HG03342 (cell line): ENCODE measurements around the gene CAMSAP1.

Experiments
- ATAC-seq: cut with Tn5 transposase; IDR thresholded peaks from one replicate; pipeline ENCODE4 v1.9.1; 2021; ENCODE audit warnings: mild to moderate bottlenecking, moderate library complexity; ENCODE audit not compliant: unreplicated experiment

The CAMSAP1 gene

GRCh38 chr9:135941288-135941995 is 34.1 kb upstream of the CAMSAP1 start:
- ATAC-seq, result no peak

DNA sequence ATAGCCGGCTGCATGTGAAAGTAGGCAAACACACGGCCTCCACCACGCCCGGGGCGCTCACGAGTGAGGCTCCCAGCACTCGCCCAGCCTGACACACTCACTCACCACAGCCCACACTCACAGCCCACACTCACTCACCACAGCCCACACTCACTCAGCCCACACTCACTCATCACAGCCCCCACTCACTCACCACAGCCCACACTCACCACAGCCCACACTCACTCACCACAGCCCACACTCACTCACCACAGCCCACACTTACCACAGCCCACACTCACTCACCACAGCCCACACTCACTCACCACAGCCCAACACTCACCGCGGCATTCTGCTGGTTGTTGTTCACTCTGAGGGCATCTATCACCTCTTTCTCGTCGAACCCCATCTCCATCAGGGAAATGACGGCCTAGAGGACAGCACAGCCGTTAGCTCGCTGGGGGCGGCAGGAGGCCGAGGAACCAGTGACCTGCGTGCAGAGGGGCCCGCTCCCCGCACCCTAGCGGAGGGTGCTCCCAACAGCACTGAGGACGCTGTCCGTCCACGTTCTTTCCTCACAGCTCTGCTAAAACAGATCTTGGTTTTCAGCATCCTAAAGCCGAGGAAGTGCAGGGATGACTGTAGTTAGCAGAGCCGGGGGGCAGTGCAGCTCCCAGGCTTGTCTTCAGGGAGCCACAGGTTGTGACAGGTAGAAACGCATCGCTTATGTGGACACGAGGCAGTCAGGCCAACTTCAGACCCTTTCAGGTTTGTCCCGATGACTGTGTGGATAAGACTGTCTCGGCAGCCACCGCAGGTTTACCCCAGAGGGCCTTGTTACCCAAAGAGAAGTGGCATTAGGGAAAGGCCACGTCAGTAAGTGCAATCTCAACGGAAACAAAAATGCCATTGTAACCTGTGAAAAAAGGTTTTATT is 32.3 kb upstream of the CAMSAP1 start:
- no peak for ATAC-seq

- ATAC-seq, result no peak
Measured at GRCh38 chr9:135937521-135938489, 30.5 kb upstream of the CAMSAP1 start.

- ATAC-seq, result no peak
Measured at GRCh38 chr9:135933114-135933513, 25.8 kb upstream of the CAMSAP1 start.

GRCh38 chr9:135932656-135933055 is 25.3 kb upstream of the CAMSAP1 start:
- no peak for ATAC-seq

- no peak for ATAC-seq
Measured at GRCh38 chr9:135931349-135931820, 24.0 kb upstream of the CAMSAP1 start.

- no peak for ATAC-seq
Measured at GRCh38 chr9:135930446-135931345, 23.4 kb upstream of the CAMSAP1 start.

GRCh38 chr9:135929656-135930445 is 22.5 kb upstream of the CAMSAP1 start:
- no peak for ATAC-seq

DNA sequence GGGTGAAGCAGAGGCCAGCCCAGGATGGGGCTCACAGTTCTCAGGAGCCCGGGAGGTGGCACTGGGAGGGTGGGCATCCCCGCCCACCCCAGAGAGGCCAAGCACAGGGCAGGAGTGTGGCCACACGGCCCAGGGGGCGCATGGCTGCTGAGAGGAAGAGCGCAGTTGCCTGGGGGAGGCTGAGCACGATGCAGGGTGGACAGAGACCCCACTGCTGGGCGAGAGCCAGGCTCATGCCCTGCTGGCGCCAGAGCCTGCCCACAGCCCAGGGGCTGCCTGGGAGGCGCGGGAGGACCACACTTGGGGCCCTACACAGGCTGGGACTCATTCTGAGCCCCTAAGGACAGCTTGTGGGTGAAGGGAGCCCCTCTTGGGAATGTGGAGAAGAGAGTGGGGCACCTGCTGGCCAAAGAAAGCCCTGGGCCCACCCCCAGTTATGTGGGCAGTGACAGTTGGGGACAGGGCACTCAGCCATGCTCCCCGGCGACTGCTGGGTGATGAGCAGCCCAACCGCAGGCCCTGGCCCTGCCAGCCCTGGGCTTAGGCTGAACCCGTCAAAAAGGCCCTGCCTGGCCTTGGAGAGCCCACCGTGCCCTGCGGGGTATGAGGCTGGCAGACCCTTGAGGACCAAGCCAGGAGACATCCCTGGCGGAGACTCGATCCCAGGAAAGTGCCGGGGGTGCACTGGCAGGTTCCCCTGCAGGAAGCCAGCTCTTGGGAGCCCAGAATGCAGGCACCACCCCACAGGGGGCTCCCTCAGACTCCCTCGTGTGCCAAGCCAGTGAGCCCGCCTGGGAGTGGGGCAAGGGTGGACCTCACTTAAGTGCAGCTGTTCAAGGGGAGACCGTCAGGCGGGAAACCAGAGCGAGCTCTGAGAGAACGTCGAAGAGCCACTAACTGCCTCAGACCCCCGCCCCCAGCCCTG is 21.6 kb upstream of the CAMSAP1 start:
- no peak for ATAC-seq

GRCh38 chr9:135928074-135928730 is 20.9 kb upstream of the CAMSAP1 start:
- no peak for ATAC-seq

GRCh38 chr9:135927195-135928013 is 20.1 kb upstream of the CAMSAP1 start:
- ATAC-seq, result no peak

DNA sequence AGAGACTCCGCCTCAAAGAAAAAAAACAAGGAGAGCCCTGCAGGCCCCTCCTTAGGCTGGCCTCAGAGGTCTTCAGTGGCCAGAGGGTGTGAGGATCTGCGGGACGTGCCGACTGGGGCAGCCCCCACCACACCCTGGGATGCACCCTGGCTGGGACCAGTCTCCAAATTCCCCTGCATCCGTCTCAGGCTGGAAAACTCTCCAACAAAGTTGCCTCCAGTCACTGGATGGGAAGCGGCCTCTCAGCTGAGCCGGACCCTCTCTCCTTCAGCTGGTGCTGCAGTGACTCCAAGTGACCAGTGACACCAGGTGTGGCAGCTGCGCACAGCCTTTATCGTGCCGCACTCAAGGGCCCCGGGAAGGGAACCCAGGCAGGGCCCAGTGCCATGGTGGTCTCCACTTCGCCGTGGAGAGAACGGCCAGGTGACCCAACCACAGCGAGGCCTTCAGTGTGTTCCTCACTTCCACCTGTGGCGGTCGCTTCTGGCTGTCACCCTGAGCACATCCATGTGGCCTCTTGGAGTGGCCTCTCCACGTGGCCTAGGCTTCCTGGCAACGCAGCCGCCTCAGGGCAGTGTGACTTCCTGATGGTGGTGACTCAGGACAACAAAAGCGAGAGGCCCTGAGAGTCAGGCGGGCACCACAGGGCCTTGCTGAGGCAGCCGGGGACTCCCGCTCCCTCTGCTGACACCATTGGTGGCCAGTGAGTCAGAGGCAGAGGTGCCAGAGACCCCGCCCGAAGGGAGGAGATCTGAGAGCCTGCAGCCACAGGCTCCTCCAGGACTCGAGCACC is 19.3 kb upstream of the CAMSAP1 start:
- no peak for ATAC-seq

- no peak for ATAC-seq
Measured at GRCh38 chr9:135925496-135926133, 18.3 kb upstream of the CAMSAP1 start.

DNA sequence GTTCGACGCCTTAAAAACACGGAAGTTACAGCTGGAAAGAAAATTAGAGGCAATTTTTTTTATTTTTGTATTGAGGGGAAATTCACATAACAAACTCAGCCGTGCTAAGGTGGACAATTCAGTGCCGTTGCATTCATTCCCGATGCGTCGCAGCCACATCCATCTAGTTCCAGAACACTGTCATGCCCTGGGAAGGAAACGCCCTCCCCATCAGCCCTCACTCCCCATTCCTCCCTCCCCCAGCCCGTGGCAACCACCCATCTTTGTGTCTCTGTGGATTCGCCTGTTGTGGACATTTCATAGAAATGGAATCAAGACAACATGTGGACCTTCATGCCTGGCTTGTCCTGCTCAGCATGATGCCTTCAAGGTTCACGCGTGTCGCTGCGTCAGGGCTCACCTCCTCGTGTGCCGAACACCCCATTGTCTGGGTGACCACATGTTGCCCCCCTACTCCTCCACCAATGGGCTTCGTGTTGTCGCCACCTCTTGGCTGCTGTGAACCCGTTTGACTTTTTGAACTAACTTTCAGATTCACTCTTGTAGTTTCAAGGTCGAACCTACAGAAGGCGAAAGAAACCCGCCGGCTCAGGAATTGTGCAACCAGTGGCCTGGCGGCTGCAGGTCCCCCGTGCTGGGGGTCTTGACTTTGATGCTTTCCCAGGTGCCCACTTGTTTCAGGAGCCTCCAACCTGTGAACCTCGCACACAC is 17.4 kb upstream of the CAMSAP1 start:
- no peak for ATAC-seq

GRCh38 chr9:135923508-135923907 is 16.2 kb upstream of the CAMSAP1 start:
- no peak for ATAC-seq
